Testis (tissue), 3 donors: ENCODE results near the gene SAMD15. TPM values are rescaled to one million over a fixed set of nuclear protein-coding genes. Genes with fewer than 3 reads are reported as not detected.

Source experiments
- DNase-seq: peaks from one replicate; pipeline ENCODE4 v3.0.0-alpha.2; 2019
- H3K27ac ChIP-seq, 2 donors: fragments of 200-600 bp; sonication (generic); one replicate each; pipeline ENCODE4 v1.5.1; 2019
- H3K27me3 ChIP-seq: fragments of 200-600 bp; sonication (generic); one replicate; pipeline ENCODE4 v1.5.1; 2019
- H3K36me3 ChIP-seq: fragments of 200-600 bp; sonication (generic); one replicate; pipeline ENCODE4 v1.5.1; 2017; ENCODE audit warnings: low read depth; ENCODE audit errors: missing control alignments
- H3K4me1 ChIP-seq: fragments of 200-600 bp; sonication (generic); one replicate; pipeline ENCODE4 v1.5.1; 2019
- H3K4me3 ChIP-seq, 2 donors: fragments of 200-600 bp; sonication (generic); one replicate each; pipeline ENCODE4 v1.5.1; 2017 to 2019
- H3K9me3 ChIP-seq: fragments of 200-600 bp; sonication (generic); one replicate; pipeline ENCODE4 v1.5.1; 2017
- CTCF ChIP-seq, 3 experiments: fragments of 450-650 bp in 2 of 3; fragments of 200-600 bp in 1 of 3; sonication (generic) in 1 of 3; IDR thresholded peaks; one replicate each; pipeline ENCODE4 v1.5.1; 2016 to 2019; ENCODE audit warnings: antibody characterized with exemption in 3 of 3, mild to moderate bottlenecking in 2 of 3, moderate library complexity in 1 of 3
- POLR2A ChIP-seq: fragments of 450-650 bp; IDR thresholded peaks from one replicate; pipeline ENCODE4 v1.6.1; 2017; ENCODE audit warnings: antibody characterized with exemption, mild to moderate bottlenecking, moderate library complexity
- WGBS, 2 donors: methylation state at CpG; one replicate each; pipeline ENCODE4 v1.1.5; 2018; 5-methylcytosine and 5-hydroxymethylcytosine counted together
- intact Hi-C: fragments of 100-400 bp; cut with DNase I; formaldehyde crosslinking; loops from one replicate; pipeline ENCODE4 v1.15.1; 2023; ENCODE audit warnings: low total_unique reads
- polyA plus RNA-seq: library from polyadenylated mRNA; stranded (reverse); fragments of 350-450 nt; fragmentation: Illumina TruSeq; extraction: RNeasy Lipid Tissue Mini Kit (QIAGEN cat#74804); gene quantifications from one replicate; pipeline ENCODE4 v1.2.3, GENCODE V29; 2014; ENCODE audit warnings: low read depth, low replicate concordance; ENCODE audit not compliant: insufficient read depth
- total RNA-seq, 2 donors: library from RNA; depleted of rRNA; stranded (reverse); fragments of >200 nt; gene quantifications; one replicate each; pipeline ENCODE4 v1.2.3, GENCODE V29; 2016

Gene SAMD15
- total and polyA plus RNA-seq, 3 donors from 2014 or later: 9.2 to 31.3 (median 22.6) TPM

GRCh38 chr14:77390188-77390587 lies 13.0 kb downstream of the SAMD15 start:
- no peaks in the 10 kb centered on the region for H3K27me3 ChIP-seq
- WGBS, 2 donors: 91 to 96% methylated on average over 4 of the region's 4 CpGs
- H3K9me3 ChIP-seq: no peaks in the 10 kb centered on the region
- no peak overlapping the region for H3K4me3 ChIP-seq
- H3K36me3 ChIP-seq: no peaks in the 10 kb centered on the region
- intact Hi-C loops: no loop called here
- TF ChIP-seq CTCF (IDR thresholded peaks at IDR 0.05) (no peak), POLR2A (no peak)
- no peaks in the 10 kb centered on the region for H3K4me1 ChIP-seq
- DNase-seq: no peak
- no peak overlapping the region for H3K27ac ChIP-seq

GRCh38 chr14:77400216-77400615 lies 23.0 kb downstream of the SAMD15 start:
- Histone ChIP-seq H3K4me1 (no peaks in the 10 kb centered on the region), H3K36me3 (no peaks in the 10 kb centered on the region), H3K27ac (no peak overlapping the region), H3K4me3 (no peak overlapping the region), H3K9me3 (no peaks in the 10 kb centered on the region), H3K27me3 (no peaks in the 10 kb centered on the region)
- 77 to 88% methylated on average over 6 of the region's 6 CpGs for WGBS, 2 donors
- TF ChIP-seq POLR2A: no peak
- TF ChIP-seq CTCF (IDR thresholded peaks at IDR 0.05): no peak
- no peak for DNase-seq
- intact Hi-C loops: no loop called here

GRCh38 chr14:77403768-77404167 lies 26.6 kb downstream of the SAMD15 start:
- Histone ChIP-seq H3K27ac (no peak overlapping the region), H3K4me1 (no peaks in the 10 kb centered on the region), H3K4me3 (no peak overlapping the region), H3K36me3 (no peaks in the 10 kb centered on the region), H3K27me3 (no peaks in the 10 kb centered on the region), H3K9me3 (no peaks in the 10 kb centered on the region)
- TF ChIP-seq POLR2A (no peak), CTCF (IDR thresholded peaks at IDR 0.05) (no peak)
- no peak for DNase-seq
- intact Hi-C loops: no loop called here
- 92 to 93% methylated on average over 3 of the region's 3 CpGs for WGBS, 2 donors

GRCh38 chr14:77406086-77406485 lies 28.9 kb downstream of the SAMD15 start:
- TF ChIP-seq POLR2A: no peak
- TF ChIP-seq CTCF (IDR thresholded peaks at IDR 0.05): no peak
- WGBS, 2 donors: 51 to 67% methylated on average over 3 of the region's 3 CpGs
- no peaks in the 10 kb centered on the region for H3K9me3 ChIP-seq
- no peak overlapping the region for H3K27ac ChIP-seq
- H3K4me1 ChIP-seq: no peaks in the 10 kb centered on the region
- intact Hi-C loops: no loop called here
- H3K27me3 ChIP-seq: no peaks in the 10 kb centered on the region
- DNase-seq: no peak
- no peak overlapping the region for H3K4me3 ChIP-seq
- H3K36me3 ChIP-seq: no peaks in the 10 kb centered on the region

GRCh38 chr14:77406718-77407117 lies 29.5 kb downstream of the SAMD15 start:
- H3K36me3 ChIP-seq: no peaks in the 10 kb centered on the region
- 40 to 52% methylated on average over 6 of the region's 6 CpGs for WGBS, 2 donors
- intact Hi-C loops: no loop called here
- no peak overlapping the region for H3K4me3 ChIP-seq
- TF ChIP-seq CTCF (IDR thresholded peaks at IDR 0.05) (no peak), POLR2A (no peak)
- H3K27me3 ChIP-seq: no peaks in the 10 kb centered on the region
- no peaks in the 10 kb centered on the region for H3K4me1 ChIP-seq
- no peak for DNase-seq
- peak overlapping the region in 1 of 2 donors; percentile 40 for H3K27ac ChIP-seq
- no peaks in the 10 kb centered on the region for H3K9me3 ChIP-seq
